HCT116 (cell line): ENCODE results near the gene DDX39A. TPM values are rescaled to one million over a fixed set of nuclear protein-coding genes. Genes with fewer than 3 reads are reported as not detected.

ENCODE experiments used
- ATAC-seq: fragments of 200-7000 bp; cut with Tn5 transposase; 2 replicates; pipeline ENCODE4 v1.9.1; 2020; ENCODE audit warnings: mild to moderate bottlenecking, moderate library complexity
- BruUV-seq: library from RNA; stranded (reverse); fragments of 400-500 nt; replicated peaks from 2 replicates; lab custom pipeline; 2021; lab: Mats Ljungman, UMichigan
- CTCF ChIA-PET: fragments of 300-600 bp; sonication (Branson Sonifier 250); formaldehyde crosslinking; loops from one replicate; lab custom pipeline; 2021; ENCODE audit warnings: antibody characterized with exemption; lab: Charles Lee
- POLR2A ChIA-PET: fragments of 300-600, 350-600 bp; sonication (Branson Sonifier 250); formaldehyde crosslinking; loops from one replicate; lab custom pipeline; 2021; ENCODE audit warnings: antibody characterized with exemption; lab: Charles Lee
- RAD21 ChIA-PET, 2 experiments: fragments of 300-600 bp; sonication (Branson Sonifier 250); formaldehyde crosslinking; loops; one replicate each; lab custom pipeline; 2023; ENCODE audit warnings: low total read pairs in 2 of 2; ENCODE audit not compliant: uncharacterized antibody in 2 of 2, unreplicated experiment in 2 of 2, low non-redundant PET in 1 of 2; lab: Charles Lee
- DNase-seq: peaks from one replicate; pipeline ENCODE4 v3.0.0-alpha.2; 2010; ENCODE audit warnings: low read depth, low spot score
- H2AFZ ChIP-seq: fragments of 200-600 bp; shearing (Covaris generic), sonication (generic); 2 replicates; pipeline ENCODE4 v1.6.1; 2017; ENCODE audit warnings: low read depth, mixed run types, mixed read lengths, antibody characterized with exemption, low read length; ENCODE audit not compliant: poor library complexity, severe bottlenecking
- H3K27ac ChIP-seq: 2 replicates; pipeline ENCODE4 v1.5.1; 2012; ENCODE audit warnings: low read depth, low read length
- H3K27me3 ChIP-seq: fragments of 200-600 bp; sonication (generic); 2 replicates; pipeline ENCODE4 v1.6.1; 2016; ENCODE audit warnings: mixed run types, low read length, mixed read lengths; ENCODE audit not compliant: insufficient read depth
- H3K36me3 ChIP-seq, 2 experiments: fragments of 200-500 bp in 1 of 2; fragments of 200-600 bp in 1 of 2; sonication (Bioruptor generic) in 1 of 2; sonication (generic) in 1 of 2; 2 replicates each; pipeline versions ENCODE4 v1.5.1 to v1.6.1; 2014 to 2016; ENCODE audit warnings: low read length in 2 of 2, inconsistent platforms in 1 of 2, mixed read lengths in 1 of 2, mixed run types in 1 of 2; ENCODE audit not compliant: insufficient read depth in 2 of 2, control insufficient read depth in 1 of 2
- H3K4me1 ChIP-seq, 2 experiments: fragments of 200-600 bp in 1 of 2; sonication (generic) in 1 of 2; 2 replicates each; pipeline versions ENCODE4 v1.5.1 to v1.6.1; 2012 to 2017; ENCODE audit warnings: low read length in 2 of 2, inconsistent platforms in 1 of 2, mild to moderate bottlenecking in 1 of 2, mixed read lengths in 1 of 2, mixed run types in 1 of 2, moderate library complexity in 1 of 2; ENCODE audit not compliant: insufficient read depth in 2 of 2, control insufficient read depth in 1 of 2
- H3K4me2 ChIP-seq: fragments of 200-600 bp; sonication (generic); 2 replicates; pipeline ENCODE4 v1.6.1; 2017; ENCODE audit warnings: mixed run types, low read length, mixed read lengths
- H3K4me3 ChIP-seq, 2 experiments: fragments of 200-600 bp in 1 of 2; sonication (generic) in 1 of 2; replicated peaks in 1 of 2; 2 replicates each; pipeline ENCODE4 v1.5.1; 2011 to 2016; ENCODE audit warnings: low read length in 2 of 2, control low read depth in 1 of 2, low read depth in 1 of 2, mild to moderate bottlenecking in 1 of 2, mixed read lengths in 1 of 2, mixed run types in 1 of 2
- H3K79me2 ChIP-seq: fragments of 200-600 bp; sonication (generic); 2 replicates; pipeline ENCODE4 v1.6.1; 2017; ENCODE audit warnings: mild to moderate bottlenecking, mixed run types, low read length, moderate library complexity, mixed read lengths; ENCODE audit not compliant: insufficient read depth
- H3K9ac ChIP-seq: fragments of 200-600 bp; sonication (generic); 2 replicates; pipeline ENCODE4 v1.6.1; 2016; ENCODE audit warnings: low read length, mixed read lengths
- H3K9me2 ChIP-seq: fragments of 200-600 bp; sonication (generic), shearing (Covaris generic); 2 replicates; pipeline ENCODE4 v1.6.1; 2017; ENCODE audit warnings: mixed run types, mild to moderate bottlenecking, moderate library complexity; ENCODE audit not compliant: insufficient read depth
- H3K9me3 ChIP-seq, 2 experiments: fragments of 200-500 bp in 1 of 2; fragments of 200-600 bp in 1 of 2; sonication (Bioruptor generic) in 1 of 2; sonication (generic) in 1 of 2; 2 replicates each; pipeline ENCODE4 v1.6.1; 2014 to 2017; ENCODE audit warnings: low read length in 2 of 2, mixed read lengths in 2 of 2, inconsistent platforms in 1 of 2, low read depth in 1 of 2, mild to moderate bottlenecking in 1 of 2, mixed run types in 1 of 2, moderate library complexity in 1 of 2; ENCODE audit not compliant: control insufficient read depth in 1 of 2, insufficient read depth in 1 of 2
- H4K20me1 ChIP-seq: fragments of 200-600 bp; sonication (generic), shearing (Covaris generic); 2 replicates; pipeline ENCODE4 v1.6.1; 2017; ENCODE audit warnings: mixed run types, mild to moderate bottlenecking, moderate library complexity; ENCODE audit not compliant: insufficient read depth
- CBX3 ChIP-seq: IDR thresholded peaks from 2 replicates; pipeline ENCODE4 v1.6.1; 2012; ENCODE audit warnings: low read depth
- CTCF ChIP-seq, 3 experiments: fragments of 200-600 bp in 1 of 3; sonication (generic) in 1 of 3; IDR thresholded peaks in 2 of 3; conservative IDR thresholded peaks in 1 of 3; 2 replicates each; pipeline ENCODE4 v1.5.1; 2012 to 2017; ENCODE audit warnings: low read depth in 2 of 3, low read length in 2 of 3, antibody characterized with exemption in 1 of 3, borderline replicate concordance in 1 of 3, control low read depth in 1 of 3, mild to moderate bottlenecking in 1 of 3, mixed read lengths in 1 of 3, mixed run types in 1 of 3, moderate library complexity in 1 of 3; ENCODE audit not compliant: insufficient read depth in 1 of 3
- ELF1 ChIP-seq: IDR thresholded peaks from 2 replicates; pipeline ENCODE4 v1.6.1; 2012; ENCODE audit warnings: low read depth, borderline replicate concordance
- EZH2 ChIP-seq: fragments of 200-600 bp; sonication (generic); IDR thresholded peaks from 2 replicates; pipeline ENCODE4 v1.6.1; 2017; ENCODE audit warnings: antibody characterized with exemption, mixed run types
- FOSL1 ChIP-seq: IDR thresholded peaks from 2 replicates; pipeline ENCODE4 v1.6.1; 2012; ENCODE audit warnings: low read depth
- JUND ChIP-seq: IDR thresholded peaks from 2 replicates; pipeline ENCODE4 v1.6.1; 2012
- REST ChIP-seq: IDR thresholded peaks from 2 replicates; pipeline ENCODE4 v1.6.1; 2012; ENCODE audit warnings: low read depth
- SIN3A ChIP-seq: IDR thresholded peaks from 2 replicates; pipeline ENCODE4 v1.6.1; 2012; ENCODE audit warnings: low read depth
- ZBTB33 ChIP-seq: IDR thresholded peaks from 2 replicates; pipeline ENCODE4 v1.6.1; 2011; ENCODE audit warnings: mild to moderate bottlenecking, low read length, moderate library complexity; ENCODE audit not compliant: insufficient replicate concordance; ENCODE audit errors: extremely low read depth
- intact Hi-C: fragments of 100-400 bp; cut with micrococcal nuclease; formaldehyde crosslinking; loops from 2 replicates; pipeline ENCODE4 v1.10.0; 2022
- total RNA-seq: library from RNA; stranded (reverse); gene quantifications from one replicate; pipeline ENCODE4 v1.2.1, GENCODE V29; 2021; ENCODE audit not compliant: unreplicated experiment

The DDX39A gene
- total RNA-seq, 1 experiment from 2014 or later, result 152 TPM

- no peak for ATAC-seq
- ChIA-PET POLR2A (no interaction called here), CTCF (no interaction called here), RAD21 (no interaction called here)
- Histone ChIP-seq H3K4me3 (no peak overlapping the region), H3K4me2 (no peak overlapping the region), H4K20me1 (no peaks in the 10 kb centered on the region), H3K9me3 (no peaks in the 10 kb centered on the region), H3K36me3 (no peaks in the 10 kb centered on the region), H3K9me2 (no peaks in the 10 kb centered on the region), H2AFZ (no peak overlapping the region), H3K27me3 (no peaks in the 10 kb centered on the region), H3K79me2 (no peaks in the 10 kb centered on the region), H3K9ac (no peak overlapping the region), H3K27ac (no peak overlapping the region), H3K4me1 (peaks cover 0 to 7% of the 10 kb centered on the region in 2 experiments; a peak in 2 of 4 replicates)
- no peak for TF ChIP-seq CTCF (IDR thresholded peaks at IDR 0.05 in 2 of 3, conservative IDR thresholded peaks at IDR 0.05 in 1 of 3; ENCODE audit: borderline replicate concordance in 1 of 3, insufficient read depth in 1 of 3, low read depth in 2 of 3, low read length in 2 of 3)
- TF ChIP-seq EZH2, result no peak
- no peak for TF ChIP-seq CBX3
- no peak for TF ChIP-seq SIN3A
- no peak for TF ChIP-seq JUND
- TF ChIP-seq ELF1, result no peak
- TF ChIP-seq ZBTB33, result no peak
- TF ChIP-seq REST, result no peak
- no peak for TF ChIP-seq FOSL1
- BruUV-seq, result no TSS peak
- intact Hi-C loops, result no loop called here
- DNase-seq, result no peak
These were observed 6.6 kb upstream of the DDX39A start for GRCh38 chr19:14425696-14426138.
